AG10803 (cell line): Measurements from ENCODE around the gene P3H2.
A peak's percentile ranks its signal among the peaks of the same experiment; 100 is the strongest.

Source experiments
- DNase-seq: peaks from one replicate; pipeline ENCODE4 v3.0.0; 2010; ENCODE audit warnings: low read depth
- H3K4me3 ChIP-seq: 2 replicates; pipeline ENCODE4 v1.5.1; 2011; ENCODE audit warnings: mild to moderate bottlenecking, low read length, control low read depth
- CTCF ChIP-seq: conservative IDR thresholded peaks from 2 replicates; pipeline ENCODE4 v1.5.1; 2011; ENCODE audit warnings: mild to moderate bottlenecking, low read length, control low read depth, inconsistent platforms

The P3H2 gene

GRCh38 chr3:190132371-190132770, 11.7 kb upstream of the P3H2 start:
- TF ChIP-seq CTCF, result no peak
- no peak overlapping the region for H3K4me3 ChIP-seq
- DNase-seq, result peak; percentile 57

DNA sequence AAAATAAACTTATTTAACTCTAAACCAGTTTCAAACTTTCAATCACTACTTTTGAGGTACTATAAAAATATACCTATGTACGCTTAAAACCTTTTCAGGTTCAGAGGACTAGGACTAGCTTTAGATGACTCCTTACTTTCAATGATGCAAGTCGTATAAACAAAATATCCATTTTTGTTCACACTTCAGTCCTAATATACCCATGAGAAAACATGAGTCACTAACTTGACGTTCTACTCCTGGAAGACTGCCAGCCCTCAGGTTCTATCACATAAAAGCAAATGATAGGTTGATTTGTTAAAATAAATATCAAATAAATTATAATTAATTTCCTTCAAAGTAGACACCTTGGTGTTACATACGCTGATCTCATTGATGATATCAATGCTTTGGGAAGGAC, 10.6 kb upstream of the P3H2 start:
- no peak overlapping the region for H3K4me3 ChIP-seq
- DNase-seq, result no peak
- no peak for TF ChIP-seq CTCF

GRCh38 chr3:190130696-190131095, 10.0 kb upstream of the P3H2 start:
- no peak for TF ChIP-seq CTCF

GRCh38 chr3:190130037-190130436, 9.3 kb upstream of the P3H2 start:
- no peak for TF ChIP-seq CTCF
- DNase-seq, result no peak
- no peak overlapping the region for H3K4me3 ChIP-seq

More at GRCh38 chr3:190130696-190131095, 10.0 kb upstream of the P3H2 start:
- peak; percentile 68 for DNase-seq
- H3K4me3 ChIP-seq, result no peak overlapping the region

DNA sequence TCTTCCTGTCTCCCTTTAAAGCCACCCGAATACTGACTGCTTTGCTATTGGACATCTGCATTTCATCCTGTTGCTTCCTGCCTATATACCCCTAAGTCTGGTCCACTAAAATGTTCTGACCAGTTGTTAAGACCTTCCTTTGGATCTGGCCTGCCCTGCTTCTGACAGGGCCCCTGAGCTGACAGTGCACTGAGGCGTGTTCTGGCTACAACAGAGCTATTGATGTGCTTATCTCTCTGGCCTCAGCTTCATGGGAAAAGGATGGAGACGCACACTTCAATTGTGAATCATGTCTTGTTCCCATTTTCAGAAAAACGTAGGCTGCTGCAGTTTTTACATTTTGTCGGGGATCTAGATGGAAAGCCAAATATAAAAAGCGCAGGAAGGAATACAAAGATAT, 7.1 kb upstream of the P3H2 start:
- no peak for DNase-seq
- H3K4me3 ChIP-seq, result no peak overlapping the region
- TF ChIP-seq CTCF, result no peak

- no peak for TF ChIP-seq CTCF
- no peak overlapping the region for H3K4me3 ChIP-seq
- DNase-seq, result no peak
Observed at GRCh38 chr3:190127195-190127594, 6.5 kb upstream of the P3H2 start.

DNA sequence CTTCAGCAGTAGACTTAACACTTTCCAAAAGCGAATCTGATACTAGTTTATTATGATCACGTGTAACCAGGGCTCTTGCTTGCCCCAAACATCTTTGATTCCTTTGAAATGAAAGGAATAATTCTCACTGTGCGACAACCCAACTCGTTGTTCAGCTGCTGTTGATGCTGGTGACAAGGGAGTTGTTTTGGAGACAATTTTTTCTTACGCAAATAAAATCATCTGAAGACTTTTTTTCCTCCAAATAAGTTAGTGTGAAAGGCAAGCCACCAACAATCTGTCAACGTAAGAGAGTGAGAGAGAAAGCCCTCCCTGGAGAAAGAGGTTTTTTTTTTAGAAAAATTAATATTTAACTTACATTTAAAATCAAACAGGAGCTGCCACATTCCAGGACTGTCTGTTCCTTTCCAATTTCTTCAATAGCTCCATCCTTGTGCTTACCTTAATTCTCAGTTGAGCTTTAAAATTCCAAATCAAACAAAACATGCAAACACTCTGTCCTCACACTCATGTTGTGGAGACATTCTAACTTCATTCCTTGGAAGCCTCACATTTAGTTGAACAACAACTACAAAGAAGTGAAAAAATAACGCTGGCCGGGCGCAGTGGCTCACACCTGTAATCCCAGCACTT, 4.9 kb upstream of the P3H2 start:
- no peak overlapping the region for H3K4me3 ChIP-seq
- no peak for TF ChIP-seq CTCF
- DNase-seq, result no peak
